GM12892 (cell line): ENCODE results near the gene HIRIP3.

Experiments
- POLR2A ChIP-seq: IDR thresholded peaks from 2 replicates; pipeline ENCODE4 v1.6.1; 2011; ENCODE audit warnings: low read depth, low read length, control low read depth
- POLR2AphosphoS5 ChIP-seq: IDR thresholded peaks from 2 replicates; pipeline ENCODE4 v1.6.1; 2011; ENCODE audit warnings: low read depth, low read length, control low read depth
- TAF1 ChIP-seq: IDR thresholded peaks from 2 replicates; pipeline ENCODE4 v1.6.1; 2011; ENCODE audit warnings: low read depth, mild to moderate bottlenecking, control low read depth, low read length, borderline replicate concordance

- TF ChIP-seq POLR2AphosphoS5 (no peak), TAF1 (no peak), POLR2A (no peak)
These were observed 10.1 kb downstream of the HIRIP3 start for GRCh38 chr16:29985271-29985811.
